HG03135 (cell line): ENCODE measurements around the gene PCDHGB1.
"Not testable (repeated sequence)": the region's sequence is repeated elsewhere in the genome, so short reads cannot be mapped to it uniquely, and the experiment has no call there.

Experiments
- ATAC-seq: cut with Tn5 transposase; IDR thresholded peaks from one replicate; pipeline ENCODE4 v1.9.1; 2021; ENCODE audit warnings: mild to moderate bottlenecking, moderate library complexity; ENCODE audit not compliant: unreplicated experiment

PCDHGB1 gene

GRCh38 chr5:141345327-141345726, 4.6 kb upstream of the PCDHGB1 start:
- ATAC-seq, result no peak

GRCh38 chr5:141346017-141346416, 3.9 kb upstream of the PCDHGB1 start:
- ATAC-seq, result not testable (repeated sequence)

GRCh38 chr5:141351591-141351990, 1.7 kb downstream of the PCDHGB1 start:
- no peak for ATAC-seq

GRCh38 chr5:141354900-141355469, 5.1 kb downstream of the PCDHGB1 start, which contains the start of gene PCDHGA4:
PCDHGA4 (plus strand) TSS chr5:141355021; CDS start chr5:141355108, 87 bp downstream.
- no peak for ATAC-seq

- no peak for ATAC-seq
These were observed 5.7 kb downstream of the PCDHGB1 start for GRCh38 chr5:141355641-141356040.

- no peak for ATAC-seq
These were observed 6.2 kb downstream of the PCDHGB1 start for GRCh38 chr5:141356133-141356532.

GRCh38 chr5:141356950-141357349, 7.1 kb downstream of the PCDHGB1 start:
- no peak for ATAC-seq

- ATAC-seq, result no peak
These were observed 10.0 kb downstream of the PCDHGB1 start, which contains the start of gene PCDHGB2 for GRCh38 chr5:141359790-141360426. PCDHGB2 (plus strand) TSS chr5:141359994; CDS start chr5:141360136, 142 bp downstream.

GRCh38 chr5:141360685-141361084, 10.8 kb downstream of the PCDHGB1 start:
- ATAC-seq, result no peak

GRCh38 chr5:141362719-141363118, 12.8 kb downstream of the PCDHGB1 start:
- ATAC-seq, result no peak

- no peak for ATAC-seq
These were observed 14.2 kb downstream of the PCDHGB1 start, which contains the start of gene PCDHGA5 for GRCh38 chr5:141363952-141364660. PCDHGA5 (plus strand) TSS chr5:141364162; CDS start chr5:141364331, 169 bp downstream.

- ATAC-seq, result no peak
These were observed 16.4 kb downstream of the PCDHGB1 start for GRCh38 chr5:141366016-141366896.

GRCh38 chr5:141369994-141370848, 20.3 kb downstream of the PCDHGB1 start, which contains the start of gene PCDHGB3:
PCDHGB3 (plus strand) TSS chr5:141370242; CDS start chr5:141370395, 153 bp downstream.
- peak; percentile 75 for ATAC-seq

- no peak for ATAC-seq
These were observed 21.9 kb downstream of the PCDHGB1 start for GRCh38 chr5:141371572-141372475.

- no peak for ATAC-seq
These were observed 23.9 kb downstream of the PCDHGB1 start, which contains the start of gene PCDHGA6 for GRCh38 chr5:141373673-141374317. PCDHGA6 (plus strand) TSS chr5:141373891; CDS start chr5:141374084, 193 bp downstream.

GRCh38 chr5:141374627-141375026, 24.7 kb downstream of the PCDHGB1 start:
- no peak for ATAC-seq

- ATAC-seq, result not testable (repeated sequence)
These were observed 25.7 kb downstream of the PCDHGB1 start for GRCh38 chr5:141375444-141376155.
